Prostate gland (tissue), 2 donors: Measurements from ENCODE around the gene SFXN2. TPM values are rescaled to one million over a fixed set of nuclear protein-coding genes. Genes with fewer than 3 reads are reported as not detected.
A peak's percentile ranks its signal among the peaks of the same experiment; 100 is the strongest.

ENCODE experiments used
- DNase-seq: peaks from one replicate; pipeline ENCODE4 v3.0.0-alpha.2; 2019; ENCODE audit warnings: low spot score
- H3K27ac ChIP-seq, 2 donors: fragments of 200-600 bp; sonication (generic); 2 replicates each; pipeline ENCODE4 v1.5.1; 2017 to 2019
- H3K27me3 ChIP-seq: fragments of 200-600 bp; sonication (generic); replicated peaks from 2 replicates; pipeline ENCODE4 v1.5.1; 2019; ENCODE audit not compliant: insufficient read depth
- H3K36me3 ChIP-seq, 2 donors: fragments of 200-600 bp; sonication (generic); 1 replicate in 1 of 2; 2 replicates in 1 of 2; pipeline versions ENCODE4 v1.5.1 to v1.8.1; 2017 to 2019
- H3K4me1 ChIP-seq: fragments of 200-600 bp; sonication (generic); replicated peaks from 2 replicates; pipeline ENCODE4 v1.5.1; 2019
- H3K4me3 ChIP-seq, 2 donors: fragments of 200-600 bp; sonication (generic); 2 replicates each; pipeline ENCODE4 v1.5.1; 2017 to 2019
- H3K9me3 ChIP-seq: fragments of 200-600 bp; sonication (generic); 2 replicates; pipeline ENCODE4 v1.5.1; 2017
- CTCF ChIP-seq, 4 experiments: fragments of 200-600 bp in 2 of 4; fragments of 450-650 bp in 2 of 4; sonication (generic) in 2 of 4; IDR thresholded peaks; 1 replicate in 3 of 4; 2 replicates in 1 of 4; pipeline ENCODE4 v1.5.1; 2016 to 2019; ENCODE audit warnings: antibody characterized with exemption in 4 of 4, mild to moderate bottlenecking in 2 of 4, moderate library complexity in 2 of 4
- POLR2A ChIP-seq: fragments of 450-650 bp; IDR thresholded peaks from one replicate; pipeline ENCODE4 v1.6.1; 2016; ENCODE audit warnings: antibody characterized with exemption, mild to moderate bottlenecking
- POLR2AphosphoS5 ChIP-seq: sonication (generic); formaldehyde crosslinking; IDR thresholded peaks from one replicate; pipeline ENCODE4 v1.6.1; 2017; ENCODE audit warnings: antibody characterized with exemption
- WGBS: methylation state at CpG from one replicate; pipeline ENCODE4 v1.1.5; 2018; 5-methylcytosine and 5-hydroxymethylcytosine counted together
- intact Hi-C: fragments of 100-400 bp; cut with DNase I; formaldehyde crosslinking; loops from one replicate; pipeline ENCODE4 v1.14.2; 2022
- total RNA-seq, 2 donors: library from RNA; depleted of rRNA; stranded (reverse); fragments of >200 nt; gene quantifications; one replicate each; pipeline ENCODE4 v1.1.0, GENCODE V29; 2016

Gene SFXN2
- total RNA-seq, 2 donors from 2014 or later = 16.4 to 26.6 TPM

GRCh38 chr10:102779680-102780526 lies 65.5 kb downstream of the SFXN2 start:
- intact Hi-C loops = no loop called here
- Histone ChIP-seq H3K9me3 (no peaks in the 10 kb centered on the region), H3K36me3 (no peaks in the 10 kb centered on the region), H3K27me3 (no peaks in the 10 kb centered on the region), H3K27ac (peak overlapping the region; percentile 5 to 95), H3K4me3 (no peak overlapping the region), H3K4me1 (peaks cover 60% of the 10 kb centered on the region)
- TF ChIP-seq CTCF (IDR thresholded peaks at IDR 0.05) (peak in 1 of 4 experiments; percentile 6), POLR2AphosphoS5 (no peak)
- no peak for DNase-seq
- WGBS = 82% methylated on average over 10 of the region's 10 CpGs

GRCh38 chr10:102780527-102780808 lies 66.0 kb downstream of the SFXN2 start:
- Histone ChIP-seq H3K4me3 (no peak overlapping the region), H3K4me1 (peaks cover 56% of the 10 kb centered on the region), H3K27ac (peak overlapping the region; percentile 92 to 95), H3K27me3 (no peaks in the 10 kb centered on the region), H3K36me3 (no peaks in the 10 kb centered on the region), H3K9me3 (no peaks in the 10 kb centered on the region)
- DNase-seq = no peak
- WGBS = 96% methylated on average over 1 of the region's 1 CpG
- intact Hi-C loops = no loop called here
- TF ChIP-seq POLR2AphosphoS5 = no peak
- TF ChIP-seq CTCF (IDR thresholded peaks at IDR 0.05) = no peak
- TF ChIP-seq POLR2A = no peak

GRCh38 chr10:102781090-102781920 lies 66.9 kb downstream of the SFXN2 start:
- 54% methylated on average over 8 of the region's 8 CpGs for WGBS
- H3K27me3 ChIP-seq = no peaks in the 10 kb centered on the region
- peaks cover 49% of the 10 kb centered on the region for H3K4me1 ChIP-seq
- H3K9me3 ChIP-seq = no peaks in the 10 kb centered on the region
- peak overlapping the region; percentile 92 to 95 for H3K27ac ChIP-seq
- intact Hi-C loops = no loop called here
- TF ChIP-seq POLR2A (no peak), POLR2AphosphoS5 (no peak), CTCF (IDR thresholded peaks at IDR 0.05) (no peak)
- no peak for DNase-seq
- H3K4me3 ChIP-seq = no peak overlapping the region
- no peaks in the 10 kb centered on the region for H3K36me3 ChIP-seq

- no peaks in the 10 kb centered on the region for H3K36me3 ChIP-seq
- peaks cover 44% of the 10 kb centered on the region for H3K4me1 ChIP-seq
- H3K9me3 ChIP-seq = no peaks in the 10 kb centered on the region
- H3K27me3 ChIP-seq = no peaks in the 10 kb centered on the region
- 54% methylated on average over 6 of the region's 6 CpGs for WGBS
- peak overlapping the region in 1 of 2 donors; percentile 20 for H3K4me3 ChIP-seq
- TF ChIP-seq CTCF (IDR thresholded peaks at IDR 0.05) (no peak), POLR2A (no peak), POLR2AphosphoS5 (peak; percentile 23)
- intact Hi-C loops = no loop called here
- peak overlapping the region; percentile 92 to 95 for H3K27ac ChIP-seq
- DNase-seq = no peak
Observed at GRCh38 chr10:102781921-102782557, 67.6 kb downstream of the SFXN2 start.
